Stimulated activated CD8-positive, alpha-beta memory T cell treated with anti-CD3 and anti-CD28 coated beads, Interleukin-4, amount 100 ng/mL, for 48 hours (primary cell): Measurements from ENCODE around the gene METTL17.
"Not testable (repeated sequence)": the region's sequence is repeated elsewhere in the genome, so short reads cannot be mapped to it uniquely, and the experiment has no call there.

Experiments used
- DNase-seq: peaks from one replicate; pipeline ENCODE4 v3.0.0-alpha.2; 2020

METTL17 gene

GRCh38 chr14:21025371-21026273 lies 35.8 kb downstream of the METTL17 start:
- DNase-seq, result no peak

DNA sequence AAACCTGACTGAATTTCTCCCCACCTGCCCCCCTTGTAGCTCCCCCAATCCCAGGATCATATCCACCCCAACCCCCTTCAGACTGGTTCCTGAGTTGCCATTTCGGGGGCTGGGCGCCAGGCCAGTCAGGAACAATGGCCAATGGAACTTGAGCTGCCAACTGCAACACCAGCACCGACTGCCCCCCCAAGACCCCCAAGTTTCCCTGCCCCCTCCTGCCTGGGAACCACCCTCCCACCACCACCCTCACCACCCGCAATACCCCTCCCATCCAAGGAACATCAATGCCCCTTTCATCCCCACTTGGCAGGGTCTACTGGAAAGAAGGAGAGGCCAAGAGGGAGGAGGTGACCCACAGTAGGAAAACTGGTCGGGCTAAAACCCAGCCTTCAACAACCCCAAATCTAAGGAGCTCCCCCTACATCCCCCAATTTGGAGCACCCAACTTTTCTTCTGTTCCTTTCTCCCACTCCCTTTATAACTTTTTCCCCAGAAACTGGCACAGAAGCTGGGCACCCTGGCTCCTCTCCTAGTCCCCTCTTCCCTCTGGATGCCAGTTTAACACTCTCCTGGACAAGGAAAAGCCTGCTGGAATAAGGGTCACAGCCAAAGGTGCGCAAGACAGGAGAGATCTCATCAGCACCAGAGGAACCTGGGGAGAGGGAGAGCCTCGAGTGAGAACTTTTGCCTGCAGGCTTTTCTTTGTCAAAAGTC lies 36.7 kb downstream of the METTL17 start:
- DNase-seq, result no peak

DNA sequence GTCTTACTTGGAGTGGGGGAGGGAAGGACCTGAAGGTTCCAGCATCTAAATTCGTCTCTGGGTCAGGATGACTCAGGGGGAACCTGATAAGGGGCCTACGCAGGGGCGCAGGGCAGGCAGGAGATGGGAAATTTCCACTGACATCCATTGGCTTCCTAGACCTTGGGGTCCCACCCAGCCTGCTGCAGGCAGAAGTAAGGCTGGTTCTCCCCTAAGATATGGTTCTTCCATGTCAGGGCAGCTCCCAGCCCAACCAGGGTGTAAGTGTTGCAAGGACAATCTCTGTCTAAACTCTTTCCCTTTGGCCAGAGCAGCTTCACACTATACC lies 37.2 kb downstream of the METTL17 start:
- DNase-seq, result no peak

DNA sequence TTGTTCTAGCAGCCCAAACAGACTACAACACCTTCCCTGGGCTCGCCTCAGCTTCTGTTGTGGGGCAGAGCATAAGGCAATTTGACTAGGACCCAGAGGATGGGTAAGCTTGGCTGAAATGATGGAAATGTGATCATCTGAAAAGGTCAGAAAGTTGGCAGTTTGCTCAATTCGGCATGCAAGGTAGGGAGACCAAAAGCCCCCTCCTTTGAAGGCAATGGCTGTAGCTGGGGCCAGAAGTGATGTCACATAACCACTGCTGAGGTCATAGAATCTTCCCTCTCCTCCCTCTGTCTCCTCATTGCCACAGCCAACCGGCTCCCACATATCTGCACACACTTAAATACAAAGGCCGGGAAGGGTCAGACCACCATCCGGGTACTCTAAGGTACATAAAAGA lies 40.1 kb downstream of the METTL17 start, which contains the start of gene TPPP2:
Gene TPPP2, plus strand, starts transcription at position 301 of the 400 bp plus-strand sequence. CDS start 365 bp downstream, outside the sequence.
- DNase-seq, result no peak

- no peak for DNase-seq
Measured at GRCh38 chr14:21030531-21030930, 40.8 kb downstream of the METTL17 start.

DNA sequence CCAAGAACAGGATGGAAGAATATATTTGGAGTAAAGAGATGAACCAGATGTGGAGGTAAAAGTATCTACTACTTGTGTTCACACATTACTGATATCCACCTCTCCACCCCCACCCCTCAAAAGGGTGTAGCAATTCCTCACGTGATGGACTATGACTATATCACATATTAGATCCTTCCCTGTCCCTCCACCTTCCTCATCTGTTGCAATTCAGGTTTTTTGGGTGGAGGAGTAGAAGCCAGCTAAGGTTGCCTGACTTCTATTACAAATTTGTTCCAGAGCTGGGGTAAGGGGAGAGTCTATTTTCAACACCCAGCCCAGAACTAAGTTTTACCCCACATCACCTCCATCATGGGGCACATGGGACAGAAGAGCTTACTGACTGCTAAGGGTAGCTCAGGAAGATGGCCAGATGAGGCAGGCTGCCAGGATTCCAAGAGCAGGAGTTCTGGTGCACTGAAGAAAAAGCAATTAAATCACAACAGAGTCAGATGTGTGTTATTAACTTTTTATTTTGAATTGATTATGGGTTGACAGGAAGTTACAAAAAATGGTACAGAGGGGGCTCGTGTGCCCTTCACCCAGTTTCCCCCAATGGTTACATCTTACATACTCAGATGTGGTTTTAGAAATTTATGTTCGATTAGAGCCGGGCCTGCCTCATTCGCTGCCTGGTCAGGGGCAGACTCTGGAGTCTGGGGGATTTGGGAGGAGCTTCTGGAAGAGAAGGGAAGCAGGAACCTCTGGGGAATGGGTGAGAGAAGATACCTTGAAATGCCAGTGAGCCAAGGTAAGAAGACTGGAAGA lies 42.7 kb downstream of the METTL17 start:
- DNase-seq, result no peak

GRCh38 chr14:21033133-21033698 lies 43.4 kb downstream of the METTL17 start:
- DNase-seq, result no peak

DNA sequence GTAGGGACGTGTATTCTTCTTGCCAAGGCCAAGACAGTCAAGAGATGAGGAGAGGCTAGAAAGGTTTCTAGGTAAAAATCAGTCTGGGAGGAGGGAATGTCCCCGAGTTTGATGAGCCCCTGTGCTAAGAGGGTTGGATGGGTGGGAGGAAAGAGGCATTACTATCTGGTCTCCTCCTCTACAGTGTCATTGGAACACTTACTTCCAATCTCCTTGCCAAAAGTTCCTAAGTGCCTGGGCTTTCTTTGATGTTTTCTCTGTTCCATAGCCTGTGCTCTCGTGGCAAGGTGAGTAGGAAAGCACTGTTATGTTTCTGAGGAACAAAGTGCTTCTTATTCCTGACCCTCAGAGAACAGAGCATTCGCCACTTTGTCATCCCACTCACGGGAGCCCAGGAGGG lies 44.9 kb downstream of the METTL17 start, which contains the start of gene RNASE13:
Gene RNASE13, minus strand, starts transcription at position 101 of the 400 bp plus-strand sequence. CDS start 519 bp downstream, outside the sequence.
- DNase-seq, result no peak

GRCh38 chr14:21036751-21037150 lies 47.0 kb downstream of the METTL17 start:
- no peak for DNase-seq

GRCh38 chr14:21037156-21037555 lies 47.4 kb downstream of the METTL17 start:
- DNase-seq, result no peak

DNA sequence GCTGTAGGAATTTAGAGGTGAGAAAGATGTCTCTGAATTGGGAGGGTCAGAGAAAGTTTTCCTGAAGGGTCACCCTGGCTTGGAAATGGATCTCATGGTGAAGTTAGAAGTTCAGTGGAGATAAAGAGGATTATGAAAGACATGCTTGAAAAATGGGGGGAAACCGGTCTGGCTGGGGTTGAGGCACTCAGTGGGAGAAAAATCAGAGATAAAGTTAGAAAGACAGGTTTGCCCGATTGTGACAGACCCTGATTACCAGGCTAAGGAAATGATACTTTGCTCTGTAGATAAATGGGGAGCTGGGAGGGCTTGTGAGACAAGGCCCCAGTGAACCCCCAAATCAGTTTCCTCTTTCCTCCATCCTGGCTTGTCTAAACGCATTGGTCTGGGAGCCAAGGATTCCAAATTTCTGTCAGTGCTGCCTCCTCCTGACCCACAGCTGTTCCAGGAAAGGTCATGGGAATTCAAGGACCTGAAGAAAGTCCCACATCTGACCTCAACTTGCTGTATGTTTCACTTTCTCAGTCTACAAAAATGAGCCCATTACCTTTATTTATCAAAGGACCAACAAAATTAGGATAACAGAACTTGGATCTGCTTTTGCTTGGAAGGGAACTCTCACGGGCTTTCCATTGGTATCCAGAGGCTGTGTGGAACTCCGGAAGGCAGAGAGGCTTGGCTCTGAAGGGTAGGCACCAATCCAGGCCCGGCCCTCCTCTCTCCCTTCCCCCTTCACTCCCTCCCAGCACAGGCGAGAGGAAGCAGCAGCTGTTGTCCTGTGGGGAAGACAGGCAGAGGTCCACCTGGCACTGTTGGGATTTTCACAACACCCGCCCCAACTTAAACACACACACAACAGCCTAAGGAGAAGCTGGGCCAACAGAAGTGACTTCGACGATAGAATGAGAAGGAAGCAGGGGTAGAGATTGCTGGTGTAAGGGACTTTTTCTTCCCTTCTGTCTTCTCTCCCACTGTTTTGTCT lies 49.0 kb downstream of the METTL17 start:
- no peak for DNase-seq

DNA sequence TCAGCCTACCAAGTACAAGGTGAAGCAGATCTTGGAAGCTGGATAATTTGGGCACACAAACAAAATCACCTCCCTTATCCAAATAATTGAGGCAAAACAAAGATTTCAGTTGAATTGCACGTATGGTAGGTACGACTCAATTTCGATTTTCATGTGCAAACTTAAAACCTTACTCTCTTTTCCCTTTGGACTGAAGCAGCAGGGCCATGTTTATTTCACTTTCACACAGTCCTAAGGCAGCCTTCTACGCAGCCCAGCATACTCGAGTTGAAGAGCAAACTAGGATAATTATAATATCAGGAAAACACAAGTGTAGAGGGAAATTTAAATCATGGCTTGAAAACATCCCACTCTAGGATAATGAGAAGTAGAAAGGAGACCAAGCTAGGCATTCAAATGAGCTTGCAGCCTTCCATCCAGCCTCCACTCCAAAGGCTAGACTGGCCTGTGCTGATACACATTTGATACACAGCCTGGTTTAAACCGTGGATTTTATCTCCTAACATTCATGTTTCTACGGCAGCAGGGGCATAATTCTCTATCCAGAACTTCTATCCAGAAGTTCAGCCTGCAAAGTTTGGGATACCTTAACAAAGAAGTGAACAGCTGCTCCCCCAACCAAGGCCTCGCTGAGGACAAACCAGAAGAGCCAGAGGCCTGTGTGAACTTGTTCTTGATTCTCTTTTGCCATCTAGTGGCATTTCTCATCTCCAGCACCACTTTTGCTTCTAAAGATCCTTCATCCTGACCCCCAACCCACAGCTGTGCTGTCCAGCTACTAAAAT lies 50.0 kb downstream of the METTL17 start:
- DNase-seq, result no peak

DNA sequence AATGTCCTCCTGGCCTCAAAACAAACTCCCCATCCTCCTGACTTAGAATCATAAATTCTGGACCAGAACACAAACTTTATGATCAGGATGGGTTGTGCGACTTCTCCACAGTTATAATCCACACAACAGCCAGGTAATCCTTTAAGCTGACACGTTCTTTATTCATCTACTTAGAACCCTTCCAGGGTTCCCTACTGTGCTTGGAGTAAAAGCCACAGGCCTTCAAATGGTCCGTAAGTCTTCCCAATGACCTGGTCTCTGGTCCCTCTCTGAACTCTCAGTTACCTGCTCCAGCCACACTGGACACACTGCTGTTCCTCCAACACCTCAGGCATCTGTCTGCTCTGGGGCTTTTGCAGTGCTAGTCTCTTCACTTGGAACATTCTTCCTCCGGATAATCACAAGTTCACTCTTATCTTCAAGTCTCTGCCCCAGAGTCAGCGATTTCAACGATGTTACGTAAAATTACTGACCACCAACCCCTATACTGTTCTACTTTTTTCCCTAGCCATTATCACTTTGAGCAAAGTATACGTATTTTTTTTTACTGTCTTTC lies 50.7 kb downstream of the METTL17 start:
- DNase-seq, result no peak

DNA sequence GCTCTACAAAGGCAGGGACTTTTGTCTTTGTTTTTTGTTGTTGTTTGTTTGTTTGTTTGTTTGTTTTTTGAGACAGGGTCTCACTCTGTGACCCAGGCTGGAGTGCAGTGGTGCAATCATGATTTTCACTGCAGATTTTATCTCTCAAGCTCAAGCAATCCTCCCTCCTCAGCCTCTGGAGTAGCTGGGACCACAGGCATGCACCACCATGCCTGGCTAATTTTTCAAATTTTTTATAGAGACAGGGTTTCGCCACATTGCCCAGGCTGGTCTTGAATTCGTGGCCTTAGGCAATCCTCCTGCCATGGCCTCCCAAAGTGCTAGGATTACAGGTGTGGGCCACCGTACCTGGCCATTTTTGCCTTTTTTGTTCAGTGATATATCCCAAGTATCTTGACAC lies 51.2 kb downstream of the METTL17 start:
- not testable (repeated sequence) for DNase-seq

DNA sequence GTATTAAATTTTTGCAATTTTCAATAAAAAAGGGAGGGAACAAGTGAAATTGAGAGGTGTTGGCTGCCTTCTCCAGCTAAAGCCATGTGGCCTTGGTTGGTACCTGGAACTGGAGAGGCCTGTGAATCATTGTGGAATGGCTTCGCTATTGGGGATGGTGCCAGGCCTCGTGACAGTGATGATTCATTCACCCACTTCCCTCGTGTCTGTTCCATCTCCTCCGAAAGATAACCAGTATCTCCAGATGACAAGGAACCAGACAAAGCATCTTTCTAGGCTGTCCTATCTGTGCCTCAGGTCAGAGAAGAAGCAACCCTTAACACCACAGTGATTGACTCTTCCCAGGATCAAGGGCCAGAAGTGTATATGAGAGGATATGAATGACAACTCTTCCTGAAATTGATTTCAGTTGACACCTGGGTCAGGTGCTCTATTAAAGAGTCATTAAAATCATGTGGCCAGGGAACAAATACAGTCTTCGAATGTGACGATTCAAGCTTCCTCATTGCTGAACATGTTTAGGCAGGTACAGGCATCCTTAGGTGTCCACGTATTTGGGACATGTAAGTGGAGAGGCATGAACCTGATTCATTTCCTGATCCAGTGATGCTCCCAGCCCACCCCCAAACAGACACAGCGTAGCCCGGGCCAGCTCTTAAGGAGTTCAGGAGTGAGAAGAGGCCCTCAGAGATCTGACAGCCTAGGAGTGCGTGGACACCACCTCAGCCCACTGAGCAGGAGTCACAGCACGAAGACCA lies 52.1 kb downstream of the METTL17 start, which contains the start of gene RNASE7:
Gene RNASE7, plus strand, starts transcription at position 687 of the 758 bp plus-strand sequence. CDS start 631 bp downstream, outside the sequence.
- no peak for DNase-seq

- DNase-seq, result no peak
Measured at GRCh38 chr14:21042918-21043317, 53.1 kb downstream of the METTL17 start.

GRCh38 chr14:21043387-21043973 lies 53.7 kb downstream of the METTL17 start:
- DNase-seq, result no peak

DNA sequence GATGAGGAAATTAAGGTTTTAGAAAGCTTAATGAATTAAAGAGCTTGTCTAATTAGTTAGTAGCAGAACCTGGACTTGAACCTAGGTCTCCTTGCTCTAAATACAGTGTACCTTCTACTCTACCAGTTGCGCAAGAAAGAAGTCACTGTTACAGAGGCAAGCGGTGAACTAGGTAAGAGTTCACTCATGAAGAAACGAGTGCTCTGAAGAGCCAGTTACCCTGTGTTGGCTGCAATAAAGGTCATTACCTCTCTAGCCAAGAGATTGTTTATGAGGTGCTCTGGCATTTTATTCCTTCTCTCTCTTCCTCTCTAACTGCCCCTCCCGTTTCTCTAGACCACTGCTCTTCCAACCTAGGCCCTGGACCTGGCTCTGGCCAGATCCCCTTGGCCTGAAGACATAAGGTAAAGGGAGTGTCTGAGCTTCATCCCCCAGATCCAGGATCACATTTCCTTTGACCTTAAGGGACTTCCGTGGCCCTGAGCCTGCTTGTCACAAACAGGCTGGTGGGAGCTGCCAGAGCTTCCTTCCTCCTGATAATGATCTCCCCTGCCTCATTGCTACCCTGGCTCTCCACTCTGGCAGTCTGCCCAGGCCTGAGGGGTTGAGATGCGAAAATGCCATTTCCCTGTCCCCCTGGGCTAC lies 54.3 kb downstream of the METTL17 start:
- no peak for DNase-seq
